GM12878 (cell line): ENCODE results near the gene GRIP2. TPM values are rescaled to one million over a fixed set of nuclear protein-coding genes. Genes with fewer than 3 reads are reported as not detected.

Experiments
- ATAC-seq: fragments of 200-7000 bp; cut with Tn5 transposase; 3 replicates; pipeline ENCODE4 v1.9.1; 2020; ENCODE audit warnings: mild to moderate bottlenecking, moderate library complexity
- BruUV-seq: library from RNA; stranded (reverse); fragments of 400-500 nt; replicated peaks from 2 replicates; lab custom pipeline; 2021; lab: Mats Ljungman, UMichigan
- CTCF ChIA-PET: fragments of 300-600 bp; sonication (Branson Sonifier 250); formaldehyde crosslinking; extraction: SDS; loops from one replicate; lab custom pipeline; 2021; ENCODE audit warnings: inconsistent platforms; lab: Yijun Ruan, JAX
- POLR2A ChIA-PET: fragments of 350-600 bp; formaldehyde crosslinking; extraction: SDS; loops from one replicate; lab custom pipeline; 2021; ENCODE audit warnings: inconsistent platforms; lab: Charles Lee
- RAD21 ChIA-PET: fragments of 300-600 bp; sonication (Branson Sonifier 250); formaldehyde crosslinking; loops from one replicate; lab custom pipeline; 2023; ENCODE audit warnings: antibody characterized with exemption; ENCODE audit not compliant: unreplicated experiment; lab: Charles Lee
- SMC1A ChIA-PET: fragments of 300-600 bp; sonication (Branson Sonifier 250); formaldehyde crosslinking; loops from one replicate; lab custom pipeline; 2023; ENCODE audit not compliant: unreplicated experiment, uncharacterized antibody; lab: Charles Lee
- DNase-seq: peaks from one replicate; pipeline ENCODE4 v3.0.0-alpha.2; 2011; ENCODE audit warnings: low read depth, low spot score
- FAIRE-seq: peaks from 3 replicates; lab custom pipeline; 2011; peaks lifted over from hg19 to GRCh38; lab: Jason Lieb, UNC
- H2AFZ ChIP-seq: 2 replicates; pipeline ENCODE4 v1.6.0; 2011; ENCODE audit warnings: low read depth, low read length, control low read depth; ENCODE audit not compliant: control insufficient read depth
- H3K27ac ChIP-seq: 2 replicates; pipeline ENCODE4 v1.5.1; 2011; ENCODE audit warnings: control low read depth; ENCODE audit not compliant: control insufficient read depth, insufficient read depth
- H3K27me3 ChIP-seq, 2 experiments: replicated peaks in 1 of 2; 2 replicates each; pipeline versions ENCODE4 v1.6.0 to v1.6.1; 2011; ENCODE audit warnings: low read length in 1 of 2; ENCODE audit not compliant: control insufficient read depth in 2 of 2, insufficient read depth in 2 of 2
- H3K36me3 ChIP-seq, 2 experiments: 2 replicates each; pipeline ENCODE4 v1.5.1; 2011; ENCODE audit warnings: low read length in 1 of 2; ENCODE audit not compliant: control insufficient read depth in 2 of 2, insufficient read depth in 2 of 2
- H3K4me1 ChIP-seq: 2 replicates; pipeline ENCODE4 v1.6.1; 2011; ENCODE audit warnings: mild to moderate bottlenecking, low read length, moderate library complexity, mixed read lengths; ENCODE audit not compliant: control insufficient read depth, insufficient read depth
- H3K4me2 ChIP-seq: 2 replicates; pipeline ENCODE4 v1.6.0; 2011; ENCODE audit warnings: control low read depth; ENCODE audit not compliant: control insufficient read depth, insufficient read depth
- H3K4me3 ChIP-seq: fragments of 200-600 bp; sonication (generic); 2 replicates; pipeline ENCODE4 v1.5.1; 2016
- H3K79me2 ChIP-seq: 2 replicates; pipeline ENCODE4 v1.6.0; 2011; ENCODE audit warnings: low read length; ENCODE audit not compliant: control insufficient read depth, insufficient read depth
- H3K9ac ChIP-seq: 2 replicates; pipeline ENCODE4 v1.8.0; 2011; ENCODE audit warnings: low read length, control low read depth, mixed read lengths; ENCODE audit not compliant: control insufficient read depth, insufficient read depth
- H3K9me3 ChIP-seq: replicated peaks from 3 replicates; pipeline ENCODE4 v1.5.1; 2011; ENCODE audit warnings: mild to moderate bottlenecking, low read length; ENCODE audit not compliant: control insufficient read depth, insufficient read depth
- H4K20me1 ChIP-seq: 2 replicates; pipeline ENCODE4 v1.6.0; 2011; ENCODE audit not compliant: control insufficient read depth, insufficient read depth
- BACH1 ChIP-seq: fragments of 450-650 bp; IDR thresholded peaks from 2 replicates; pipeline ENCODE4 v1.6.1; 2017; ENCODE audit warnings: mild to moderate bottlenecking, borderline replicate concordance
- CBX5 ChIP-seq: sonication (generic); IDR thresholded peaks from 2 replicates; pipeline ENCODE4 v1.6.1; 2016; ENCODE audit warnings: low read depth, moderate library complexity, mild to moderate bottlenecking, inconsistent platforms
- CREM ChIP-seq: IDR thresholded peaks from 2 replicates; pipeline ENCODE4 v1.6.1; 2014; ENCODE audit warnings: antibody characterized with exemption, low read depth
- ESRRA ChIP-seq: IDR thresholded peaks from 2 replicates; pipeline ENCODE4 v1.6.1; 2012; ENCODE audit warnings: mild to moderate bottlenecking, low read length, improper control_type of control experiment
- EZH2 ChIP-seq: IDR thresholded peaks from 2 replicates; pipeline ENCODE4 v1.6.1; 2012; ENCODE audit warnings: low read depth, mild to moderate bottlenecking, control low read depth, inconsistent platforms, low read length, borderline replicate concordance; ENCODE audit not compliant: control insufficient read depth
- FOS ChIP-seq: IDR thresholded peaks from 3 replicates; pipeline ENCODE4 v1.6.1; 2011; ENCODE audit warnings: borderline replicate concordance; ENCODE audit not compliant: insufficient read length; ENCODE audit errors: extremely low read depth
- HDAC2 ChIP-seq: fragments of 200-600 bp; sonication (generic); IDR thresholded peaks from 2 replicates; pipeline ENCODE4 v1.6.1; 2017
- JUNB ChIP-seq: IDR thresholded peaks from 2 replicates; pipeline ENCODE4 v1.6.1; 2016; ENCODE audit warnings: antibody characterized with exemption, mild to moderate bottlenecking
- KAT2A ChIP-seq: conservative IDR thresholded peaks from 2 replicates; pipeline ENCODE4 v1.6.1; 2011; ENCODE audit warnings: low read depth, low read length; ENCODE audit not compliant: control insufficient read depth
- MEF2A ChIP-seq: IDR thresholded peaks from 2 replicates; pipeline ENCODE4 v1.6.1; 2011; ENCODE audit warnings: low read depth, mild to moderate bottlenecking, low read length, moderate library complexity; ENCODE audit not compliant: insufficient read depth
- NR2C1 ChIP-seq: fragments of 450-650 bp; IDR thresholded peaks from 2 replicates; pipeline ENCODE4 v1.6.1; 2017; ENCODE audit warnings: antibody characterized with exemption, mild to moderate bottlenecking, moderate library complexity
- RAD51 ChIP-seq: fragments of 450-650 bp; IDR thresholded peaks from 2 replicates; pipeline ENCODE4 v1.6.1; 2016; ENCODE audit warnings: moderate library complexity, mild to moderate bottlenecking, inconsistent platforms
- SIX5 ChIP-seq: IDR thresholded peaks from 2 replicates; pipeline ENCODE4 v1.6.1; 2011; ENCODE audit warnings: mild to moderate bottlenecking, low read depth, low read length, moderate library complexity; ENCODE audit not compliant: severe bottlenecking
- STAT3 ChIP-seq: IDR thresholded peaks from 2 replicates; pipeline ENCODE4 v1.6.1; 2011; ENCODE audit warnings: low read depth, low read length, improper control_type of control experiment
- ZNF622 ChIP-seq: fragments of 450-650 bp; IDR thresholded peaks from 2 replicates; pipeline ENCODE4 v1.6.1; 2017; ENCODE audit warnings: mild to moderate bottlenecking, inconsistent platforms
- WGBS: methylation state at CpG from one replicate; pipeline ENCODE4 v1.1.6; 2016; ENCODE audit warnings: low lambda C conversion rate; ENCODE audit not compliant: insufficient replicate concordance, insufficient coverage; ENCODE audit errors: missing lambda C conversion rate; 5-methylcytosine and 5-hydroxymethylcytosine counted together
- in situ Hi-C: fragments of 300-500 bp; cut with MboI; formaldehyde crosslinking; loops from 9 replicates; pipeline ENCODE4 v1.14.3; 2018; ENCODE audit warnings: mixed read lengths
- intact Hi-C: fragments of 100-400 bp; cut with micrococcal nuclease; formaldehyde crosslinking; loops from one replicate; pipeline ENCODE4 v1.14.2; 2022; ENCODE audit not compliant: unreplicated experiment
- polyA plus RNA-seq, 11 experiments: library from polyadenylated mRNA; depleted of rRNA in 4 of 11; unstranded in 6 of 11; stranded (reverse) in 5 of 11; fragments of >200 nt; fragmentation: Nextera tagmentation in 4 of 11; fragmentation: Illumina TruSeq in 1 of 11; extraction: Ambion mirVana in 4 of 11; extraction: Trizol in 1 of 11; gene quantifications; 1 replicate in 1 of 11; 2 replicates in 10 of 11; pipeline versions ENCODE4 v1.2.1 to v1.2.3, GENCODE V29; 2011 to 2016; ENCODE audit warnings: inconsistent platforms in 2 of 11, missing spikeins in 2 of 11, low read depth in 1 of 11
- total RNA-seq, 4 experiments: library from RNA; depleted of rRNA in 3 of 4; stranded (reverse); fragments of >200 nt in 3 of 4; fragmentation: Illumina TruSeq in 1 of 4; extraction: Trizol in 1 of 4; gene quantifications; 2 replicates each; pipeline versions ENCODE4 v1.2.1 to v1.2.3, GENCODE V29; 2013 to 2021
- TF ChIP-seq, protein P1 (sequence below): IDR thresholded peaks from 2 replicates; pipeline ENCODE4 v1.6.1; 2012; ENCODE audit warnings: mild to moderate bottlenecking, low read depth, low read length
- TF ChIP-seq, protein P2 (sequence below): IDR thresholded peaks from 2 replicates; pipeline ENCODE4 v1.6.1; 2011; ENCODE audit warnings: low read depth, low read length, improper control_type of control experiment, borderline replicate concordance

The GRIP2 gene
- total and polyA plus RNA-seq, 10 of the 15 experiments (the other 5 are each of a cell fraction or from before 2014, with no cell fraction given) = not detected

DNA sequence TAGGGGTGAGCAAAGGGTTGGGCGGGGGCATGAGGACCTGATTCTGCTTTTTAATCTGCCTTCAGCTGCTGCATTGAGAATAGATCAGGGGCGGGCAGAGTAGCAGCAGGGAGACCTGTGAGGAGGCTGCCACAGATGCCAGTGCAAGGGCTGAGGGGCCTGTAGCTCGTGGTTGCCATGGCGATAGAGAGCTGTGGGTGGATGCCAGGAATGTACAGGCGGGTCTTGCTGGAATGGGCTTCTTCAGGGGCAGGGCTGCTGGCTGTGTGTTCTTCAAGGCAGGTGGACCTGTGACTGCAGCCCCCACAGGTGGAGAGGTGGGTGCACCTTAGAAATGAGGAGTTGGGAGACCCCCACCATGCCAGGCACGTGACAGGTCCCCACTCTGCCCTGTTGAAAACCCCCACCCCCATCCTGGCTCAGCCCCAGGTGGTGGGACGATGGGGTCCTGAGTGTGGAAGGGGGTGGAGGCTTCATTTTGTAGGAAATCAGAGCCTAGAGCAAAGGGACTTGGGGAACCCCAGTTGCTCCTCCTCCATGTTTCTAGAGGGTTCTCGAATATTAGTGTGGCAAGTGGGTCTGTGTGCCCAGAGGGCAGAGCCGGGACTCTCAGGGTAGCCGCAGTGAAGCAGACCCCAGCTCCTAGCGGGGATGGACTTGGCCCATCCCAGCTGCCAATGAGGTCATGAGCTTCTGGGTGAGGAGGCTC is 99.5 kb downstream of the GRIP2 start:
- Histone ChIP-seq H4K20me1 (no peaks in the 10 kb centered on the region), H3K4me1 (peaks cover 13% of the 10 kb centered on the region), H3K79me2 (peaks cover 9% of the 10 kb centered on the region), H3K4me2 (no peak overlapping the region), H2AFZ (no peak overlapping the region), H3K36me3 (peaks cover 6 to 8% of the 10 kb centered on the region in 2 experiments; a peak in 3 of 4 replicates), H3K9me3 (no peaks in the 10 kb centered on the region), H3K27ac (no peak overlapping the region), H3K4me3 (no peak overlapping the region), H3K27me3 (no peaks in the 10 kb centered on the region), H3K9ac (no peak overlapping the region)
- intact Hi-C loops = no loop called here
- BruUV-seq = no TSS peak
- ChIA-PET POLR2A (no interaction called here), RAD21 (interaction anchor here (1.8 kb wide), 1 partner anchor 9 kb away, joined by 4 read pairs; no protein-coding TSS in a partner anchor), CTCF (interaction anchor here (0.6 to 2.7 kb wide), 3 partner anchors 27 to 326 kb away, joined by 3 to 12 read pairs (median 4); no protein-coding TSS in a partner anchor), SMC1A (interaction anchor here (1.3 kb wide), 1 partner anchor 18 kb away, joined by 4 read pairs; no protein-coding TSS in a partner anchor)
- no peak for DNase-seq
- no peak for FAIRE-seq
- WGBS = 81% methylated on average over 11 of the region's 11 CpGs
- in situ Hi-C loops = no loop called here
- ATAC-seq = no peak; the same call in 2 of the 3 replicates
- TF ChIP-seq ESRRA (no peak), JUNB (no peak), KAT2A (no peak), CBX5 (no peak), BACH1 (no peak), RAD51 (no peak), SIX5 (no peak), EZH2 (no peak), NR2C1 (no peak), STAT3 (no peak), MEF2A (no peak), FOS (no peak), CREM (no peak), ZNF622 (no peak), HDAC2 (no peak)
- TF ChIP-seq, protein P1, sequence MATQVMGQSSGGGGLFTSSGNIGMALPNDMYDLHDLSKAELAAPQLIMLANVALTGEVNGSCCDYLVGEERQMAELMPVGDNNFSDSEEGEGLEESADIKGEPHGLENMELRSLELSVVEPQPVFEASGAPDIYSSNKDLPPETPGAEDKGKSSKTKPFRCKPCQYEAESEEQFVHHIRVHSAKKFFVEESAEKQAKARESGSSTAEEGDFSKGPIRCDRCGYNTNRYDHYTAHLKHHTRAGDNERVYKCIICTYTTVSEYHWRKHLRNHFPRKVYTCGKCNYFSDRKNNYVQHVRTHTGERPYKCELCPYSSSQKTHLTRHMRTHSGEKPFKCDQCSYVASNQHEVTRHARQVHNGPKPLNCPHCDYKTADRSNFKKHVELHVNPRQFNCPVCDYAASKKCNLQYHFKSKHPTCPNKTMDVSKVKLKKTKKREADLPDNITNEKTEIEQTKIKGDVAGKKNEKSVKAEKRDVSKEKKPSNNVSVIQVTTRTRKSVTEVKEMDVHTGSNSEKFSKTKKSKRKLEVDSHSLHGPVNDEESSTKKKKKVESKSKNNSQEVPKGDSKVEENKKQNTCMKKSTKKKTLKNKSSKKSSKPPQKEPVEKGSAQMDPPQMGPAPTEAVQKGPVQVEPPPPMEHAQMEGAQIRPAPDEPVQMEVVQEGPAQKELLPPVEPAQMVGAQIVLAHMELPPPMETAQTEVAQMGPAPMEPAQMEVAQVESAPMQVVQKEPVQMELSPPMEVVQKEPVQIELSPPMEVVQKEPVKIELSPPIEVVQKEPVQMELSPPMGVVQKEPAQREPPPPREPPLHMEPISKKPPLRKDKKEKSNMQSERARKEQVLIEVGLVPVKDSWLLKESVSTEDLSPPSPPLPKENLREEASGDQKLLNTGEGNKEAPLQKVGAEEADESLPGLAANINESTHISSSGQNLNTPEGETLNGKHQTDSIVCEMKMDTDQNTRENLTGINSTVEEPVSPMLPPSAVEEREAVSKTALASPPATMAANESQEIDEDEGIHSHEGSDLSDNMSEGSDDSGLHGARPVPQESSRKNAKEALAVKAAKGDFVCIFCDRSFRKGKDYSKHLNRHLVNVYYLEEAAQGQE = no peak
- TF ChIP-seq, protein P2, sequence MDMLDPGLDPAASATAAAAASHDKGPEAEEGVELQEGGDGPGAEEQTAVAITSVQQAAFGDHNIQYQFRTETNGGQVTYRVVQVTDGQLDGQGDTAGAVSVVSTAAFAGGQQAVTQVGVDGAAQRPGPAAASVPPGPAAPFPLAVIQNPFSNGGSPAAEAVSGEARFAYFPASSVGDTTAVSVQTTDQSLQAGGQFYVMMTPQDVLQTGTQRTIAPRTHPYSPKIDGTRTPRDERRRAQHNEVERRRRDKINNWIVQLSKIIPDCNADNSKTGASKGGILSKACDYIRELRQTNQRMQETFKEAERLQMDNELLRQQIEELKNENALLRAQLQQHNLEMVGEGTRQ = no peak
